A549 (cell line): ENCODE data around the gene ALPI. TPM values are rescaled to one million over a fixed set of nuclear protein-coding genes. Genes with fewer than 3 reads are reported as not detected.
A peak's percentile ranks its signal among the peaks of the same experiment; 100 is the strongest.

Experiments used
- ATAC-seq, 2 experiments: fragments of 200-7000 bp in 1 of 2; fragments of >200 bp in 1 of 2; cut with Nextera tagmentation in 1 of 2; cut with Tn5 transposase in 1 of 2; 3 replicates each; pipeline versions ENCODE4 v1.8.0 to v1.9.1; 2018 to 2020; ENCODE audit warnings: mild to moderate bottlenecking in 1 of 2, moderate library complexity in 1 of 2
- CTCF ChIA-PET: fragments of 300-600 bp; sonication (Branson Sonifier 250); formaldehyde crosslinking; extraction: SDS; loops from one replicate; lab custom pipeline; 2021; ENCODE audit warnings: antibody characterized with exemption, inconsistent platforms; lab: Yijun Ruan, JAX
- POLR2A ChIA-PET: fragments of 350-600 bp; formaldehyde crosslinking; extraction: SDS; loops from one replicate; lab custom pipeline; 2021; ENCODE audit warnings: antibody characterized with exemption, inconsistent platforms; lab: Yijun Ruan, JAX
- DNase-seq, 2 experiments: peaks; one replicate each; pipeline versions ENCODE4 v3.0.0 to v3.0.0-alpha.2; 2011 to 2016; ENCODE audit warnings: low read depth in 1 of 2, low spot score in 1 of 2
- FAIRE-seq: peaks from 2 replicates; lab custom pipeline; 2011; peaks lifted over from hg19 to GRCh38; lab: Jason Lieb, UNC
- H3K27ac ChIP-seq, 2 experiments: fragments of >200 bp; sonication (Bioruptor Twin); formaldehyde crosslinking; 3 replicates each; pipeline ENCODE4 v1.5.1; 2016 to 2017
- H3K4me1 ChIP-seq: fragments of >200 bp; sonication (Bioruptor Twin); formaldehyde crosslinking; 3 replicates; pipeline ENCODE4 v1.6.1; 2016
- H3K4me2 ChIP-seq: fragments of >200 bp; sonication (Bioruptor Twin); formaldehyde crosslinking; 3 replicates; pipeline ENCODE4 v1.6.1; 2016
- H3K4me3 ChIP-seq: fragments of >200 bp; sonication (Bioruptor Twin); formaldehyde crosslinking; 3 replicates; pipeline ENCODE4 v1.5.1; 2016
- H3K9me3 ChIP-seq: fragments of >200 bp; sonication (Bioruptor Twin); formaldehyde crosslinking; 3 replicates; pipeline ENCODE4 v1.6.1; 2016
- CTCF ChIP-seq: fragments of >200 bp; sonication (Bioruptor Twin); formaldehyde crosslinking; IDR thresholded peaks from 3 replicates; pipeline ENCODE4 v1.5.1; 2016
- E2F6 ChIP-seq: IDR thresholded peaks from 2 replicates; pipeline ENCODE4 v1.6.1; 2012; ENCODE audit warnings: low read depth, borderline replicate concordance
- EHMT2 ChIP-seq: fragments of 200-600 bp; sonication (generic); IDR thresholded peaks from 2 replicates; pipeline ENCODE4 v1.6.1; 2016; ENCODE audit warnings: antibody characterized with exemption, low read depth, mild to moderate bottlenecking, moderate library complexity
- JUN ChIP-seq, 2 experiments: fragments of >200 bp; sonication (Bioruptor Twin); formaldehyde crosslinking; IDR thresholded peaks; 2 replicates in 1 of 2; 3 replicates in 1 of 2; pipeline ENCODE4 v1.6.1; 2016 to 2017
- MAFK ChIP-seq: fragments of 450-650 bp; IDR thresholded peaks from 2 replicates; pipeline ENCODE4 v1.6.1; 2014; ENCODE audit not compliant: partially characterized antibody
- NPAS2 ChIP-seq: fragments of 250-450 bp; sonication (Bioruptor Pico); IDR thresholded peaks from 2 replicates; pipeline ENCODE4 v1.8.0; 2022; ENCODE audit warnings: mild to moderate bottlenecking, moderate library complexity, borderline replicate concordance
- NR3C1 ChIP-seq: fragments of >200 bp; sonication (Bioruptor Twin); formaldehyde crosslinking; IDR thresholded peaks from 3 replicates; pipeline ENCODE4 v1.6.1; 2017
- RAD21 ChIP-seq, 2 experiments: fragments of >200 bp in 1 of 2; sonication (Bioruptor Twin) in 1 of 2; formaldehyde crosslinking in 1 of 2; IDR thresholded peaks in 1 of 2; conservative IDR thresholded peaks in 1 of 2; 2 replicates in 1 of 2; 3 replicates in 1 of 2; pipeline ENCODE4 v1.6.1; 2012 to 2018; ENCODE audit warnings: inconsistent platforms in 1 of 2
- RFX5 ChIP-seq: fragments of 450-650 bp; IDR thresholded peaks from 2 replicates; pipeline ENCODE4 v1.7.1; 2014; ENCODE audit warnings: antibody characterized with exemption, mild to moderate bottlenecking, moderate library complexity
- SMC3 ChIP-seq: fragments of >200 bp; sonication (Bioruptor Twin); formaldehyde crosslinking; IDR thresholded peaks from 3 replicates; pipeline ENCODE4 v1.6.1; 2018; ENCODE audit warnings: inconsistent platforms
- ZSCAN20 ChIP-seq: fragments of 250-450 bp; sonication (Bioruptor Pico); IDR thresholded peaks from 2 replicates; pipeline ENCODE4 v1.8.0; 2022; ENCODE audit warnings: mild to moderate bottlenecking, moderate library complexity
- WGBS: methylation state at CpG from one replicate; pipeline ENCODE4 v1.1.6; 2017; ENCODE audit errors: missing lambda C conversion rate; 5-methylcytosine and 5-hydroxymethylcytosine counted together
- polyA plus RNA-seq, 4 experiments: library from polyadenylated mRNA; depleted of rRNA in 3 of 4; stranded (reverse); fragments of >200 nt; fragmentation: RNase III in 1 of 4; extraction: RNeasy Plus Mini Kit Qiagen cat#74134 plus additional on column Dnase treatment in 1 of 4; gene quantifications; 2 replicates in 3 of 4; 3 replicates in 1 of 4; pipeline ENCODE4 v1.2.3, GENCODE V29; 2011 to 2017

ALPI gene
- polyA plus RNA-seq, 2 of the 4 experiments (the other 2 are of a cell fraction): 0.05 TPM; not detected in 1

DNA sequence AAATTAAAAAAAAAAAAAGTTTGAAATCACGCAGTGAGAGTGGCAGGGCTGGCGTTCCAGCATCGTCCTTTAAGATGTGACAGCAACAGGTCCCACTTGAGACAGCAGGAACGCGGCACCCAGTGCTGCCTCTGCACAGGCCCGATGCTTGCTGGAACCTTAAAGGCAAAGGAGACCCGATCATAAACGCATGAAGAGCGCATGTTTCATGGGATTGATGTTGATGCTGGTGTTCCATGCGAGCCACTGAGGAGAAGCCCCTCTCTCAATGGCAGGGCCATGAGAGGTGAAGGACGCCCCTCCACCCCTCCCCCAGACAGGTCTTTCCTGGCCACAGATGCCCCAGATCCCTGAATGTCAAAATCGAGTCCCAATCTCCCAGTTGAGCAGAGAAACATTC, 17.9 kb upstream of the ALPI start:
- ChIA-PET CTCF (interaction anchor here (0.6 to 2.9 kb wide), 8 partner anchors 9 to 532 kb away, joined by 3 to 16 read pairs (median 4); no protein-coding TSS in a partner anchor), POLR2A (no interaction called here)
- FAIRE-seq (no peak), ATAC-seq (no peak), DNase-seq (no peak)
- Histone ChIP-seq H3K4me1 (peaks cover 8% of the 10 kb centered on the region; the same call in 1 of the 3 replicates), H3K9me3 (no peaks in the 10 kb centered on the region), H3K27ac (no peak overlapping the region), H3K4me2 (no peak overlapping the region), H3K4me3 (no peak overlapping the region)
- TF ChIP-seq ZSCAN20 (CRISPR knock-in tag) (no peak), E2F6 (no peak)
- 51% methylated on average over 12 of the region's 12 CpGs for WGBS

- no peak overlapping the region for H3K27ac ChIP-seq
- DNase-seq (peak in 1 of 2 experiments; percentile 44), ATAC-seq (peak; percentile 65 to 84), FAIRE-seq (no peak)
- 65% methylated on average over 12 of the region's 22 CpGs for WGBS
- H3K4me3 ChIP-seq: no peak overlapping the region
- peaks cover 11% of the 10 kb centered on the region for H3K4me1 ChIP-seq
- ChIA-PET POLR2A (no interaction called here), CTCF (interaction anchor here (0.5 to 4.8 kb wide), 44 partner anchors 8 to 589 kb away, joined by 3 to 50 read pairs (median 4); partner anchors contain the start of gene PRSS56)
- H3K4me2 ChIP-seq: no peak overlapping the region
- peak; percentile 60 for TF ChIP-seq SMC3
- no peak for TF ChIP-seq RFX5
- peak; percentile 63 for TF ChIP-seq CTCF
- TF ChIP-seq NR3C1: no peak
- TF ChIP-seq RAD21 (conservative IDR thresholded peaks at IDR 0.05 in 1 of 2, IDR thresholded peaks at IDR 0.05 in 1 of 2): peak; percentile 58 to 67
- no peaks in the 10 kb centered on the region for H3K9me3 ChIP-seq
Observed at GRCh38 chr2:232438951-232439757, 16.8 kb upstream of the ALPI start.

GRCh38 chr2:232439758-232440135, 16.2 kb upstream of the ALPI start:
- DNase-seq: no peak
- no peak overlapping the region; the same call in 2 of the 3 replicates for H3K4me2 ChIP-seq
- ChIA-PET POLR2A (no interaction called here), CTCF (interaction anchor here (0.6 to 4.8 kb wide), 40 partner anchors 10 to 639 kb away, joined by 3 to 50 read pairs (median 4); partner anchors contain the start of gene PRSS56)
- no peaks in the 10 kb centered on the region for H3K9me3 ChIP-seq
- WGBS: 67% methylated on average over 1 of the region's 5 CpGs
- no peak for FAIRE-seq
- ATAC-seq: peak; percentile 9 to 12; a peak in 4 of 6 replicates
- TF ChIP-seq SMC3 (peak; percentile 42; the same call in 2 of the 3 replicates), JUN (IDR thresholded peaks at IDR 0.05) (no peak), CTCF (peak; percentile 49), MAFK (no peak), RAD21 (conservative IDR thresholded peaks at IDR 0.05 in 1 of 2, IDR thresholded peaks at IDR 0.05 in 1 of 2) (peak in 1 of 2 experiments; percentile 53; a peak in 3 of 5 replicates), EHMT2 (no peak), NPAS2 (CRISPR knock-in tag) (no peak)
- H3K4me1 ChIP-seq: peaks cover 16% of the 10 kb centered on the region
- no peak overlapping the region for H3K27ac ChIP-seq
- H3K4me3 ChIP-seq: no peak overlapping the region
